H1 (cell line): ENCODE measurements around the gene RAB11FIP3. TPM values are rescaled to one million over a fixed set of nuclear protein-coding genes. Genes with fewer than 3 reads are reported as not detected.

Experiments used
- CTCF ChIA-PET: fragments of 300-600 bp; sonication (Branson Sonifier 250); formaldehyde crosslinking; loops from one replicate; lab custom pipeline; 2021; ENCODE audit not compliant: partially characterized antibody; lab: Charles Lee
- POLR2A ChIA-PET: fragments of 300-600 bp; sonication (Branson Sonifier 250); formaldehyde crosslinking; loops from one replicate; lab custom pipeline; 2021; ENCODE audit warnings: inconsistent platforms; ENCODE audit not compliant: partially characterized antibody; lab: Charles Lee
- DNase-seq, 2 experiments: peaks; one replicate each; pipeline versions ENCODE4 v3.0.0 to v3.0.0-alpha.2; 2010 to 2022; ENCODE audit warnings: low spot score in 2 of 2, low read depth in 1 of 2, mixed read lengths in 1 of 2
- FAIRE-seq: peaks from 2 replicates; lab custom pipeline; 2011; peaks lifted over from hg19 to GRCh38; lab: Jason Lieb, UNC
- H2AFZ ChIP-seq: 2 replicates; pipeline ENCODE4 v1.8.1; 2012; ENCODE audit warnings: low read length, inconsistent platforms
- H2AK5ac ChIP-seq: 2 replicates; pipeline ENCODE4 v1.6.1; 2013; ENCODE audit warnings: low read depth, low read length
- H2BK120ac ChIP-seq: replicated peaks from 2 replicates; pipeline ENCODE3; 2013; ENCODE audit warnings: low read depth, low read length, inconsistent platforms
- H2BK12ac ChIP-seq: 2 replicates; pipeline ENCODE4 v1.6.1; 2013; ENCODE audit warnings: low read depth, low read length
- H2BK15ac ChIP-seq: 2 replicates; pipeline ENCODE4 v1.6.1; 2013; ENCODE audit warnings: low read length
- H2BK20ac ChIP-seq: 2 replicates; pipeline ENCODE4 v1.6.1; 2013; ENCODE audit warnings: low read length
- H2BK5ac ChIP-seq: 2 replicates; pipeline ENCODE4 v1.6.1; 2013; ENCODE audit warnings: low read depth, low read length
- H3K14ac ChIP-seq: 2 replicates; pipeline ENCODE4 v1.6.1; 2013; ENCODE audit warnings: inconsistent platforms; ENCODE audit not compliant: insufficient read length
- H3K18ac ChIP-seq: 2 replicates; pipeline ENCODE4 v1.6.1; 2013; ENCODE audit warnings: low read length; ENCODE audit errors: extremely low read depth
- H3K23ac ChIP-seq: 2 replicates; pipeline ENCODE4 v1.6.1; 2013; ENCODE audit warnings: inconsistent platforms; ENCODE audit not compliant: insufficient read length
- H3K23me2 ChIP-seq: 2 replicates; pipeline ENCODE4 v1.6.1; 2013; ENCODE audit warnings: low read depth, low read length
- H3K27ac ChIP-seq: 2 replicates; pipeline ENCODE4 v1.6.1; 2011; ENCODE audit warnings: low read depth, low read length, inconsistent platforms
- H3K27me3 ChIP-seq, 4 experiments: replicated peaks in 1 of 4; 1 replicate in 1 of 4; 2 replicates in 3 of 4; pipeline versions ENCODE4 v1.6.1 to v1.8.1; 2011 to 2013; ENCODE audit warnings: low read length in 3 of 4, mild to moderate bottlenecking in 3 of 4, inconsistent platforms in 2 of 4, mixed read lengths in 2 of 4, moderate library complexity in 1 of 4; ENCODE audit not compliant: control insufficient read depth in 3 of 4, insufficient read depth in 3 of 4; ENCODE audit errors: extremely low read depth in 1 of 4
- H3K36me3 ChIP-seq, 4 experiments: 2 replicates each; pipeline versions ENCODE4 v1.6.1 to v1.8.1; 2011 to 2013; ENCODE audit warnings: mild to moderate bottlenecking in 4 of 4, low read length in 3 of 4, moderate library complexity in 2 of 4, control low read depth in 1 of 4, inconsistent platforms in 1 of 4; ENCODE audit not compliant: insufficient read depth in 4 of 4, control insufficient read depth in 2 of 4
- H3K4ac ChIP-seq: replicated peaks from 2 replicates; pipeline ENCODE3; 2013; ENCODE audit warnings: low read length, low read depth, mixed read lengths, inconsistent platforms; ENCODE audit not compliant: insufficient read length
- H3K4me1 ChIP-seq, 4 experiments: replicated peaks in 1 of 4; 1 replicate in 1 of 4; 2 replicates in 3 of 4; pipeline versions ENCODE4 v1.6.1 to v1.8.1; 2011 to 2013; ENCODE audit warnings: low read length in 3 of 4, inconsistent platforms in 2 of 4, mixed read lengths in 1 of 4; ENCODE audit not compliant: insufficient read depth in 4 of 4, control insufficient read depth in 3 of 4
- H3K4me2 ChIP-seq, 2 experiments: 2 replicates each; pipeline versions ENCODE4 v1.6.1 to v1.8.1; 2011 to 2013; ENCODE audit warnings: low read depth in 2 of 2, low read length in 2 of 2, control low read depth in 1 of 2, inconsistent platforms in 1 of 2, mild to moderate bottlenecking in 1 of 2; ENCODE audit not compliant: insufficient read depth in 1 of 2
- H3K4me3 ChIP-seq, 4 experiments: fragments of 200-600, 300-600 bp in 1 of 4; sonication (generic), shearing (Covaris generic), sonication (Bioruptor Twin) in 1 of 4; 2 replicates each; pipeline versions ENCODE4 v1.5.1 to v1.8.1; 2011 to 2016; ENCODE audit warnings: low read length in 4 of 4, low read depth in 3 of 4, control low read depth in 2 of 4, inconsistent platforms in 2 of 4, mild to moderate bottlenecking in 2 of 4, mixed read lengths in 1 of 4, moderate library complexity in 1 of 4; ENCODE audit not compliant: insufficient read depth in 2 of 4; ENCODE audit errors: extremely low read depth in 1 of 4
- H3K56ac ChIP-seq: replicated peaks from 2 replicates; pipeline ENCODE3; 2013; ENCODE audit warnings: low read depth, mild to moderate bottlenecking, mixed read lengths, low read length, inconsistent platforms; ENCODE audit not compliant: insufficient read length
- H3K79me1 ChIP-seq: 2 replicates; pipeline ENCODE4 v1.6.1; 2013; ENCODE audit warnings: low read depth, low read length, control low read depth
- H3K79me2 ChIP-seq, 2 experiments: 2 replicates each; pipeline versions ENCODE4 v1.6.1 to v1.8.1; 2012 to 2013; ENCODE audit warnings: low read length in 2 of 2, mild to moderate bottlenecking in 2 of 2, inconsistent platforms in 1 of 2; ENCODE audit not compliant: insufficient read depth in 2 of 2, control insufficient read depth in 1 of 2
- H3K9ac ChIP-seq, 4 experiments: replicated peaks in 1 of 4; 1 replicate in 1 of 4; 2 replicates in 3 of 4; pipeline versions ENCODE4 v1.6.1 to v1.8.1; 2011 to 2013; ENCODE audit warnings: low read depth in 3 of 4, low read length in 3 of 4, control low read depth in 2 of 4, mild to moderate bottlenecking in 2 of 4, moderate library complexity in 2 of 4, inconsistent platforms in 1 of 4; ENCODE audit errors: extremely low read depth in 1 of 4
- H3K9me3 ChIP-seq, 2 experiments: 2 replicates each; pipeline versions ENCODE4 v1.6.1 to v1.8.1; 2012 to 2013; ENCODE audit warnings: mild to moderate bottlenecking in 2 of 2, moderate library complexity in 2 of 2, control low read depth in 1 of 2, inconsistent platforms in 1 of 2, low read depth in 1 of 2, low read length in 1 of 2, mixed read lengths in 1 of 2; ENCODE audit not compliant: insufficient read depth in 2 of 2
- H4K20me1 ChIP-seq, 2 experiments: replicated peaks in 1 of 2; 2 replicates each; pipeline versions ENCODE3 to v1.8.1; 2011 to 2013; ENCODE audit warnings: inconsistent platforms in 2 of 2, low read length in 2 of 2, mild to moderate bottlenecking in 1 of 2; ENCODE audit not compliant: insufficient read depth in 2 of 2, control insufficient read depth in 1 of 2
- H4K5ac ChIP-seq: 2 replicates; pipeline ENCODE4 v1.6.1; 2013; ENCODE audit warnings: low read length, low read depth, mixed read lengths, inconsistent platforms; ENCODE audit not compliant: insufficient read length
- H4K8ac ChIP-seq: 2 replicates; pipeline ENCODE4 v1.8.0; 2013; ENCODE audit warnings: mild to moderate bottlenecking, moderate library complexity, low read length, inconsistent platforms; ENCODE audit not compliant: insufficient read depth; ENCODE audit errors: extremely low read depth
- H4K91ac ChIP-seq: replicated peaks from 2 replicates; pipeline ENCODE3; 2013; ENCODE audit warnings: low read length, mixed read lengths, inconsistent platforms; ENCODE audit not compliant: insufficient read length
- BCL11A ChIP-seq, 2 experiments: IDR thresholded peaks; one replicate each; pipeline ENCODE4 v1.6.1; 2011; ENCODE audit warnings: low read depth in 2 of 2, low read length in 2 of 2, mild to moderate bottlenecking in 2 of 2
- CHD2 ChIP-seq: IDR thresholded peaks from 2 replicates; pipeline ENCODE4 v1.6.1; 2012; ENCODE audit warnings: low read length, improper control_type of control experiment
- CTCF ChIP-seq, 3 experiments: IDR thresholded peaks; 1 replicate in 2 of 3; 2 replicates in 1 of 3; pipeline versions ENCODE4 v1.5.1 to v1.6.1; 2011; ENCODE audit warnings: low read length in 3 of 3, mild to moderate bottlenecking in 3 of 3, inconsistent platforms in 2 of 3, low read depth in 1 of 3, moderate library complexity in 1 of 3; ENCODE audit not compliant: insufficient read depth in 1 of 3; ENCODE audit errors: control extremely low read depth in 1 of 3
- JUND ChIP-seq: IDR thresholded peaks from 2 replicates; pipeline ENCODE4 v1.6.1; 2011; ENCODE audit warnings: mild to moderate bottlenecking, improper control_type of control experiment, low read length
- KDM4A ChIP-seq: IDR thresholded peaks from one replicate; pipeline ENCODE4 v1.7.1; 2012; ENCODE audit warnings: low read depth, mild to moderate bottlenecking, moderate library complexity, low read length, inconsistent platforms; ENCODE audit not compliant: severe bottlenecking
- MAX ChIP-seq: IDR thresholded peaks from 2 replicates; pipeline ENCODE4 v1.6.1; 2012; ENCODE audit warnings: inconsistent platforms
- RBBP5 ChIP-seq: IDR thresholded peaks from 2 replicates; pipeline ENCODE4 v1.7.1; 2012; ENCODE audit warnings: low read depth, mild to moderate bottlenecking, inconsistent platforms, low read length, moderate library complexity, borderline replicate concordance
- SUZ12 ChIP-seq: fragments of 200-600 bp; sonication (generic); IDR thresholded peaks from 2 replicates; pipeline ENCODE4 v1.6.1; 2012; ENCODE audit warnings: mild to moderate bottlenecking, inconsistent platforms, low read length, moderate library complexity, mixed read lengths
- TAF1 ChIP-seq: IDR thresholded peaks from 2 replicates; pipeline ENCODE4 v1.6.1; 2011; ENCODE audit warnings: mild to moderate bottlenecking, low read depth, low read length
- TEAD4 ChIP-seq: IDR thresholded peaks from 2 replicates; pipeline ENCODE4 v1.6.1; 2012; ENCODE audit warnings: low read depth, low read length, inconsistent platforms, mixed read lengths
- WGBS, 2 experiments: shearing (Covaris generic) in 1 of 2; methylation state at CpG; one replicate each; pipeline versions ENCODE4 v1.1.6 to v1.1.7; 2013 to 2015; ENCODE audit warnings: low lambda C conversion rate in 2 of 2, mixed read lengths in 2 of 2, inconsistent platforms in 1 of 2, low coverage in 1 of 2, missing lambda C conversion rate in 1 of 2; ENCODE audit not compliant: insufficient replicate concordance in 2 of 2, insufficient coverage in 1 of 2, insufficient read length in 1 of 2; ENCODE audit errors: extremely low coverage in 1 of 2, missing lambda C conversion rate in 1 of 2; 5-methylcytosine and 5-hydroxymethylcytosine counted together
- polyA plus RNA-seq, 7 experiments: library from polyadenylated mRNA; depleted of rRNA in 3 of 7; stranded (reverse) in 5 of 7; unstranded in 2 of 7; fragments of >200 nt in 5 of 7; fragments of 200-250 nt in 2 of 7; gene quantifications; 1 replicate in 5 of 7; 2 replicates in 1 of 7; 4 replicates in 1 of 7; pipeline versions ENCODE4 v1.2.1 to v1.2.3, GENCODE V29; 2011 to 2013; ENCODE audit warnings: missing spikeins in 2 of 7, mixed read lengths in 2 of 7
- total RNA-seq: library from RNA; stranded (reverse); fragmentation: NEBNext Ultra II Directional; extraction: Animal tissue kit (Norgen Biotek cat#: 25700); gene quantifications from 2 replicates; pipeline ENCODE4 v1.2.1, GENCODE V29; 2021

Gene RAB11FIP3
- total and polyA plus RNA-seq, 2 of the 8 experiments (the other 6 are each of a cell fraction or from before 2014, with no cell fraction given) = 9.3 to 35.2 TPM

DNA sequence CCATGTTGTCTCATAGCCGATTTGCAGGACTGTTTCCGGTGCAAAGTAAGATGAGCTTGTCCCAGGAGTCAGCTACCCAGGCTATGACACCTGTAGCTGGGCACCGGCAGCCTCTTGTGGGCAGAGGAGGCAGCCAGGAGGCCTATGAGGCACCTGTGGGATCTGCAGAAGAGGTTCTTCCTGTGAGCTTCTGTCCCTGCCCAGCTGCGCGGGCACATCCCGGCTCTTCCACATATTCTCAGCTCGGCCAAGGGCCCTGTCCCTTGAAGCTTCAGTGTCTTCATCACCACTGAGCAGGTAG lies 80.7 kb downstream of the RAB11FIP3 start:
- no peak overlapping the region for H2BK15ac ChIP-seq

More for the DNA sequence above, 80.7 kb downstream of the RAB11FIP3 start:
- H3K4me3 ChIP-seq = no peak overlapping the region
- no peak overlapping the region for H4K91ac ChIP-seq
- H3K23me2 ChIP-seq = no peaks in the 10 kb centered on the region
- FAIRE-seq (no peak), DNase-seq (no peak)
- H3K9ac ChIP-seq = no peak overlapping the region
- no peaks in the 10 kb centered on the region for H4K20me1 ChIP-seq
- H3K79me2 ChIP-seq = no peaks in the 10 kb centered on the region
- H4K8ac ChIP-seq = peak overlapping the region; percentile 28; the same call in 1 of the 2 replicates
- H3K18ac ChIP-seq = no peak overlapping the region
- no peaks in the 10 kb centered on the region for H3K36me3 ChIP-seq
- ChIA-PET POLR2A (interaction anchor here (1.3 to 2.0 kb wide), 2 partner anchors 13 to 14 kb away, joined by 3 to 5 read pairs; no protein-coding TSS in a partner anchor), CTCF (interaction anchor here (0.6 to 1.8 kb wide), 3 partner anchors 11 to 82 kb away, joined by 3 to 8 read pairs (median 5); no protein-coding TSS in a partner anchor)
- H2AK5ac ChIP-seq = no peak overlapping the region
- no peak for TF ChIP-seq BCL11A (IDR thresholded peaks at IDR 0.05; ENCODE audit: low read depth in 2 of 2, low read length in 2 of 2)
- no peak for TF ChIP-seq CHD2
- no peak for TF ChIP-seq KDM4A
- TF ChIP-seq JUND = no peak
- TF ChIP-seq CTCF (IDR thresholded peaks at IDR 0.05; ENCODE audit: control extremely low read depth in 1 of 3, insufficient read depth in 1 of 3, low read depth in 1 of 3, low read length in 3 of 3) = no peak
- TF ChIP-seq SUZ12 = no peak
- TF ChIP-seq MAX = no peak
- no peak for TF ChIP-seq TAF1
- no peak for TF ChIP-seq RBBP5
- TF ChIP-seq TEAD4 = no peak
- no peak overlapping the region for H3K4me2 ChIP-seq
- no peaks in the 10 kb centered on the region for H3K79me1 ChIP-seq
- H4K5ac ChIP-seq = no peak overlapping the region
- H3K56ac ChIP-seq = no peak overlapping the region
- peak overlapping the region; percentile 44; the same call in 1 of the 2 replicates for H2BK5ac ChIP-seq
- H3K9me3 ChIP-seq = no peaks in the 10 kb centered on the region
- no peak overlapping the region for H2BK20ac ChIP-seq
- no peak overlapping the region for H3K23ac ChIP-seq
- H2AFZ ChIP-seq = no peak overlapping the region
- no peak overlapping the region for H3K4ac ChIP-seq
- no peaks in the 10 kb centered on the region; a peak in 1 of 7 replicates for H3K4me1 ChIP-seq
- H3K27ac ChIP-seq = no peak overlapping the region
- H2BK12ac ChIP-seq = no peak overlapping the region
- no peak overlapping the region for H2BK120ac ChIP-seq
- no peak overlapping the region for H3K14ac ChIP-seq
- 95% methylated on average over 7 of the region's 7 CpGs; no CpG with 5 or more reads in 1 of the 2 experiments for WGBS, 2 experiments
- no peaks in the 10 kb centered on the region for H3K27me3 ChIP-seq
